Suppressor macrophage (primary cell): ENCODE results near the gene GLB1L2.
A peak's percentile ranks its signal among the peaks of the same experiment; 100 is the strongest.

ENCODE experiments used
- DNase-seq, 4 experiments: peaks; one replicate each; pipeline ENCODE4 v3.0.0-alpha.2; 2020 to 2022

Gene GLB1L2

DNA sequence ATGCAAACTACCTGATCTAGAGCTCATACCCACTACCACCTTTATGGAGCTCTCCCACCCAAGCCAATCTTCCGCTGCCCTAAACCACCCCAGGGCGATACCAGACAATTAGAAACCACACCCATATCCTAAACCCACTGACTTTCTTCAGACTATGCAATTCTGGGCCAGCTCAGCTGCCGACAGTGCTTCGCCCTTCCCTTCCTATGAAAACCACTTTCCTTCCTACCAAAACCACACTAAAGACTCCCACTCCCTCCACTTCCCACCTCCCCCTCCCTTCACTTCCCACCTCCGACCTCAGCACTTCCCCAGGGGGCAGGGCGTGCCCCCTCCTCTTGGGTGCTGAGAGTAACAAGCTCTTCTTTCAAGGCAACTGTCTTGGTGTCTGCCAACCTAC, 55.2 kb downstream of the GLB1L2 start:
- no peak for DNase-seq

DNA sequence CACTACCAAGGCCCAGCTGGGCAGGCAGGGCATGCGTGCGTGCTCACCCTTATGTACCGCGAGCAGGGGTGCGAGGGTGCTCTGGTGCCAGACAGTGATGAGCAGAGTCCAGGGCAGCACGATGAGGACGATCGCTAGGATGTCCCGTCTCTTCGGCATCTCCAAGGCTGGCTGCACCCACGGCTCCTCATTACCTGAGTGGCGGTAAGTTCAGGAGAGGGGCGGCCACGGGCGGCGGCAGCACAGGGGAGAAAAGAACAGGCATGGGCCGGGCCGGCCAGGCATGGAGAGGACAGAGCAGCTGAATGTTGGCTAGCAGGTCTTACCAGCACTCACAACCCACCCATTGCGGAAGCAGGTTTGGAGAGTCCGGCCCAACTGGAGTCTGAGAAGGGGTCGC, 55.7 kb downstream of the GLB1L2 start:
- no peak for DNase-seq

GRCh38 chr11:134388590-134388989, 56.8 kb downstream of the GLB1L2 start:
- DNase-seq: no peak

- no peak for DNase-seq
Measured at GRCh38 chr11:134389464-134390180, 57.8 kb downstream of the GLB1L2 start.

- no peak for DNase-seq
Measured at GRCh38 chr11:134390706-134391569, 59.1 kb downstream of the GLB1L2 start.

DNA sequence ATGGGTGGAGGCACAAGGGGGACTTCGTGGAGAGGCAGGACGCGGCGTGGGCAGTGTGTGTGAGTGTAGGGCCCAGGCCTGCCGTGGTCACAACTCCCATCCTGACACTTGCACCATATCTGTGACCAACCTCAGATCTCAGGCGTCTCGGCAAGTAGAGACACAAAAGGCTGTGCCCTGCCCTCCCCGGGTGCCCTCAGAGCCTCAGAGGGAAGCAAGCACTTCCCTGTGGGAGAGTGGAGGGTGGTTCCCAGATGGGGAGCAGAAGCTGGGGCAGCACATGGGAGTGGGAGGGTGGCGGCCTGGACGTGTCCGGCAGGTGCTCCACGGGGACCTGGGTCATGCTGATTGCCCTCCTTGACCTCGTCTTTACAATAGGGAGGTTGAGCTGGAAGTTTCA, 59.9 kb downstream of the GLB1L2 start:
- no peak for DNase-seq

DNA sequence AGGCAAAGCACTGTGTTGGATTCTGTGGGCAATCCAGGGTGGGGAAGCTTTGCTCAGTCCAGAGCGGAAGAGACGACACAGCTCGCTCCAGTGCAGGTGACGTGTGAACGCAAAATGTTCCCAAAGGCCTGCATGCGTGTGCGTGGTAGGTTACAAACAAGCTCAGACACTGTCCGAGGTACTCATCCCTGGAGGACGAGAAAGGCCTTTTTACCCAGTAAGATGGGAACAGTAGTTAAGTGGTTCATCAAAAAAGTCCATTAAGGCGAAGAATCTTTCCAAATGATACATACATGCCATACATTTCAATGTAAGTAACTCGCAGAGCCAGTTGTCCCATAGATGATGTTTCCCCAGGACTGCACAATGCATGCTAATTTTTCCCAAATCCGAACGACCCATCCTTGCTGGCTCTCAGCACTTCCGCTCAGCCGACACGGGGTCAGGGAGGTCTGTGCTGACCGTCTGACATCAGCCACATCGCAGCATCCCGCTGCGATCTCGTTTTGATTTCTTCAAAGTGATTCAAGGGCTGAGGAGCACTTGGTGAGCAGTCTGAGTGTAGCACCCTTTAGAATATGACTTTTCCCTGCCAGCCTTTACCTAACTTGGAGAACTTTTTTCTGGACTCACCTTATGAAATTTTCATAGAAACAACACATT, 61.3 kb downstream of the GLB1L2 start:
- DNase-seq: no peak

GRCh38 chr11:134393638-134394037, 61.9 kb downstream of the GLB1L2 start:
- peak in 1 of 4 experiments; percentile 2 for DNase-seq

DNA sequence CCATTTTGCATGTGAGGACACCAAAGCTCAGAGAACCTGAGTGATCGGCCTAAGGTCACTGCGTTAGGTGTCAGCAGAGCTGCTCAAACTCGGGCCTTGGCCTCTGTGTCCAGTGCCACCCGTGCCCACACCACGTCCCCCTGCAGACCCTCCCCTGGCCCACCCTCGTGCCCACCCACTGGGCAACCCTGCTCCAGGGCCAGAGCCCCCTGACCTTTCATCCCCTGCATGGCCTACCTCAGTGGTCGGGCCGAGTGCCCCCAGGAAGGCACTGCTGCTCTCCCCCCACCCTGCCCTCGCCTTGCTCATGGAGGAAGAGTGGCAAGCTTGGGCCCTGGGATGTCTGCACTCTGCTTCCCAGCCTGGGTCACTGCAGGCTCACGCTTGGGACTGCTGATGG, 62.5 kb downstream of the GLB1L2 start:
- DNase-seq: no peak

DNA sequence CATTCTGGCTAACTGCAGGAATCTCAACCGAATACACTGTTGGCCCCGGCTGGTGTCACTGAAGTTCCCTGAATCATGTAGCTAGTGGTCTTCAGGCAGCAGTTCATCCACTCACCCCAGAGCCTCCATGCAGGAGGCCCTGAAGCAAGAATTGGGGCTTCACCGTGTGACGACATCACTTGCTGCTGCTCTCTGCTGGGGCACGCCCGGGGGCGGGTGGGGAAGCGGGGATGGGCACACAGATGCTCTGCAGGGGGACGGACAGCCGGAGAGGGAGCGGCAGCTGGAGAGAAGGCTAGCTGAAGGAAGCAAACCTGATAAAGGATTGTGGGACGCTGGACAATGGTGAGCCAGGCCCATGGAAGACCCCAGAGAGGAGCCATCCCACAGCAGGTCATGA, 63.2 kb downstream of the GLB1L2 start:
- no peak for DNase-seq

DNA sequence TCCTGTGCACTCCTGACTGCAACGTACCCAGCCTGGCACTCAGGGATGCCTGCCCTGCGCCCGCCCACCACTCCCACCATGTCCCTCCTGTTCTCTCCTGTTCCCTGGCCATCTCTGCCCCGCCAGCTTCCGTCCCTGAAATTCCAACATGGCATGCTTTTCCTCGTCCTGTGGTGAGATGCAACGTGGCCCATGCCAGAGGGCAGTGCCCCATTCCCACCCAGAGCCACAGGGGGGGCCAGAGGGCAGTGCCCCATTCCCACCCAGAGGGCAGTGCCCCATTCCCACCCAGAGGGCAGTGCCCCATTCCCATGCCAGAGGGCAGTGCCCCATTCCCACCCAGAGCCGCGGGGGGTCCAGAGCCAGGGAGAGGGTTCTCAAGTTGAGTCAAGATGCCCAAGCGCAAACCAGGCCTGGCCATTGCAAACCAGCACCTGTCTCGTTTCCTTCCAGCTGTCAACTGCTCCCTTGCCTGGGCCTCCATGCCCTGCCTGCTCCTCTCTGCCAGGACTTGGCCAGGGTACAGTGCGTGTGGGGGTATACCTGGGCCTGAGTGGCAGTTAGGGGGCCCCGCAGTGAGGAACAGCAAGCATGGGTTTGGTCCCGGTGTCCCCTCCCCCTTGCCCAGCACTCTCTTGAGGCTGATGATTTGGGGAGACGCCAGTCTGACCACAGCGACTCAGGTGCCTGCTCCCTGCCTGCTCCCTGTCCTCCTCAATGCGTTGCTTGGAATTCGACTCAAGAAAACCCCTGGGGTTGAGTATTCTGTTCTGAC, 65.7 kb downstream of the GLB1L2 start:
- no peak for DNase-seq

GRCh38 chr11:134398079-134398444, 66.3 kb downstream of the GLB1L2 start:
- no peak for DNase-seq

- no peak for DNase-seq
Measured at GRCh38 chr11:134398644-134399292, 67.0 kb downstream of the GLB1L2 start.

DNA sequence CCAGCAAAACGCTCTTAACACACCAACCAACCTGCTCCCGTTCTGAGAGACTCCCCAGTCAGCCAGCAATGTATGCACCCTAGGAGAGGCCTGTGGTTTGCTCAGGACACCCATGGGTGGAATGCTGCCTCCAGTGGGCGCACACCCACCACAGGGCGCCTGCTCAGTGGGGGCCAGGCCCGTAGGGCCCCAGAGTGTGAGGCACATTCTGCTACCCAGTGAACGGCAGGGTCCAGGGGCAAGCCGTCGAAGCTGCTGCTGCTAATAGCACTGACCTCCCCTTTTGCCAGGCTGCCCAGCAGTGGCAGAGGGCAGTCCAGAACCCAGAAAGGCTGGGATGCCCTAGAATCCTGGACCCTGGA, 67.5 kb downstream of the GLB1L2 start:
- DNase-seq: no peak

- DNase-seq: no peak
Measured at GRCh38 chr11:134399996-134400395, 68.2 kb downstream of the GLB1L2 start.

DNA sequence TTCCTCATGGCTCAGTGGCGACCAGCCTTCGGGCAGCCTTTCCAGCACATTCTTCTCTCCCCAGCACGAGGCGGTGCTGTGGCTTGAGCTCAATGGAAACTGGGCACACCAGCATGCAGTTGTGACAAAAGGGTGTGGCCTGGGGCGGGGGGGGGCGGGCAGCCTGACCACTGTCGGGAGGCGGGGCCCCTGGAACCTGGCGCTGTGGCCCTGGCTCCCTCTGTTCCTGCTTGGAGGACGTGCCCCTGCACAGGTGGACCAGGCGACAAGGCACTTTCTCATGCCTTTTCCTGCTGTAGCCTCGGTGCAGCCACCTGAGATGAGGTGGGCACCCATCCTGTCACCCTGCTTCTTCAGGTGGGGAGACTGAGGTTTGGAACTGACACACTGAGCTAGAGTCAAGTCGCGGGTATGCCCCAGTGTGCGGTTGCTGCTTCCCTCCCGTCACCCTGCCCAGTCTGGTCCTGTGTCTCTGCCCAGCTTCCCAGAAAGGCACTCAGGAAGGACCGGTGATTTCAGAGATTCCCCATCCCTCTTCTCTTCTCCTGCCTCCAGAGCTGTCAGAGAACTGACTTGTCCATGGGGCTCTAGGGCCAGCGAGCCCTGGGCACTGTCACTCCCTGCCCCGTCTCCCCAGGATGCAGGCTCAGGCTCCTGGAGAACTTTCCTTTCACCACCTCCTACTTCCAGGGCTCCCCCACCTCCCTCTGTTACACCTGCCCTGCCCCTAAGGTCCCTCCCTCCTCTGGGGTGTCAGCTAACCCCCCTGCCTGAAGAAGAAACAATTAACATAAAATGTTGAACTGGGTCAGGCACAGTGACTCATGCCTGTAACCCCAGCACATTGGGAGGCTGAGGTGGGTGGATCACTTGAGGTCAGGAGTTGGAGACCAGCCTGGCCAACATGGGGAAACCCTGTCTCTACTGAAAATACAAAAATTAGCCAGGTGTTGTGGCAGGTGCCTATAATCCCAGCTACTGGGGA, 70.3 kb downstream of the GLB1L2 start:
- no peak for DNase-seq

GRCh38 chr11:134402910-134403309, 71.1 kb downstream of the GLB1L2 start:
- DNase-seq: no peak

- DNase-seq: no peak
Measured at GRCh38 chr11:134404575-134405341, 73.0 kb downstream of the GLB1L2 start.

GRCh38 chr11:134405436-134405835, 73.6 kb downstream of the GLB1L2 start:
- no peak for DNase-seq

- no peak for DNase-seq
Measured at GRCh38 chr11:134405841-134406240, 74.1 kb downstream of the GLB1L2 start.
